ENCODE results near the gene CEP95. TPM values are rescaled to one million over a fixed set of nuclear protein-coding genes. Genes with fewer than 3 reads are reported as not detected.

CEP95 gene
- total RNA-seq, 1 donor from 2014 or later: 108 TPM

Small RNA genes lying within 50 kb of the gene (microRNA-seq; reads per million reads assigned to microRNA genes)
- gene MIR3064 (ENCODE audit: borderline number of aligned reads, unreplicated experiment): 11.3 reads per million, percentile 20 among the genes with 10 or more reads in this experiment
- not detected for gene MIR5047 (ENCODE audit: borderline number of aligned reads, unreplicated experiment)

Other genes with a start within 250 kb of the CEP95 start
- 30.2 and 31.5 TPM in 2 replicates for gene TEX2, start 243.7 kb upstream of the CEP95 start, total RNA-seq
- gene PECAM1, start 116.1 kb upstream of the CEP95 start, total RNA-seq: 0.04 and 0.19 TPM in 2 replicates
- gene MILR1, start 57.9 kb upstream of the CEP95 start, total RNA-seq: not detected in 2 replicates
- 33.1 and 33.7 TPM in 2 replicates for gene POLG2, start 9.9 kb upstream of the CEP95 start, total RNA-seq
- gene DDX5, start 688 bp upstream of the CEP95 start, total RNA-seq: 918 and 925 TPM in 2 replicates
- 40.8 and 43.9 TPM in 2 replicates for gene SMURF2, start 155.3 kb downstream of the CEP95 start, total RNA-seq

All from progenitor cell of endocrine pancreas (in vitro differentiated cells).